ENCODE measurements around the gene SELENOT.
"Not testable (repeated sequence)": the region's sequence is repeated elsewhere in the genome, so short reads cannot be mapped to it uniquely, and the experiment has no call there.

SELENOT gene

GRCh38 chr3:150613709-150614480 lies 10.8 kb downstream of the SELENOT start:
- H3K27ac ChIP-seq, result no peak overlapping the region
- no peak overlapping the region for H3K4me3 ChIP-seq
- no peak for TF ChIP-seq CTCF (IDR thresholded peaks at IDR 0.05)
- no peak for DNase-seq (ENCODE audit: low spot score)

- DNase-seq (ENCODE audit: low spot score), result no peak
- no peak for TF ChIP-seq CTCF (IDR thresholded peaks at IDR 0.05)
- Histone ChIP-seq H3K27ac (no peak overlapping the region), H3K4me3 (no peak overlapping the region)
Measured at GRCh38 chr3:150620002-150620689, 17.0 kb downstream of the SELENOT start.

- DNase-seq (ENCODE audit: low spot score); H3K4me3 ChIP-seq; H3K27ac ChIP-seq: not testable (repeated sequence)
Measured at GRCh38 chr3:150622955-150623354, 19.8 kb downstream of the SELENOT start.

- H3K27ac ChIP-seq, result no peak overlapping the region
- TF ChIP-seq CTCF (IDR thresholded peaks at IDR 0.05), result no peak
- H3K4me3 ChIP-seq, result no peak overlapping the region
- no peak for DNase-seq (ENCODE audit: low spot score)
Measured at GRCh38 chr3:150623945-150624344, 20.8 kb downstream of the SELENOT start.

- Histone ChIP-seq H3K4me3 (no peak overlapping the region), H3K27ac (no peak overlapping the region)
- no peak for TF ChIP-seq CTCF (IDR thresholded peaks at IDR 0.05)
- no peak for DNase-seq (ENCODE audit: low spot score)
Measured at GRCh38 chr3:150626148-150626930, 23.2 kb downstream of the SELENOT start.

GRCh38 chr3:150627557-150627956 lies 24.4 kb downstream of the SELENOT start:
- H3K27ac ChIP-seq, result no peak overlapping the region
- DNase-seq (ENCODE audit: low spot score), result no peak
- H3K4me3 ChIP-seq, result no peak overlapping the region
- TF ChIP-seq CTCF (IDR thresholded peaks at IDR 0.05), result no peak

- Histone ChIP-seq H3K27ac (no peak overlapping the region), H3K4me3 (no peak overlapping the region)
- DNase-seq (ENCODE audit: low spot score), result no peak
- TF ChIP-seq CTCF (IDR thresholded peaks at IDR 0.05), result no peak
Measured at GRCh38 chr3:150631515-150632221, 28.5 kb downstream of the SELENOT start.

Measured in coronary artery (tissue), 2 donors.